ENCODE data around the gene ZNF697. TPM values are rescaled to one million over a fixed set of nuclear protein-coding genes. Genes with fewer than 3 reads are reported as not detected.
"Not testable (repeated sequence)": the region's sequence is repeated elsewhere in the genome, so short reads cannot be mapped to it uniquely, and the experiment has no call there.

The ZNF697 gene
- total and polyA plus RNA-seq, 9 donors = 3.0 to 9.1 (median 6.2) TPM

DNA sequence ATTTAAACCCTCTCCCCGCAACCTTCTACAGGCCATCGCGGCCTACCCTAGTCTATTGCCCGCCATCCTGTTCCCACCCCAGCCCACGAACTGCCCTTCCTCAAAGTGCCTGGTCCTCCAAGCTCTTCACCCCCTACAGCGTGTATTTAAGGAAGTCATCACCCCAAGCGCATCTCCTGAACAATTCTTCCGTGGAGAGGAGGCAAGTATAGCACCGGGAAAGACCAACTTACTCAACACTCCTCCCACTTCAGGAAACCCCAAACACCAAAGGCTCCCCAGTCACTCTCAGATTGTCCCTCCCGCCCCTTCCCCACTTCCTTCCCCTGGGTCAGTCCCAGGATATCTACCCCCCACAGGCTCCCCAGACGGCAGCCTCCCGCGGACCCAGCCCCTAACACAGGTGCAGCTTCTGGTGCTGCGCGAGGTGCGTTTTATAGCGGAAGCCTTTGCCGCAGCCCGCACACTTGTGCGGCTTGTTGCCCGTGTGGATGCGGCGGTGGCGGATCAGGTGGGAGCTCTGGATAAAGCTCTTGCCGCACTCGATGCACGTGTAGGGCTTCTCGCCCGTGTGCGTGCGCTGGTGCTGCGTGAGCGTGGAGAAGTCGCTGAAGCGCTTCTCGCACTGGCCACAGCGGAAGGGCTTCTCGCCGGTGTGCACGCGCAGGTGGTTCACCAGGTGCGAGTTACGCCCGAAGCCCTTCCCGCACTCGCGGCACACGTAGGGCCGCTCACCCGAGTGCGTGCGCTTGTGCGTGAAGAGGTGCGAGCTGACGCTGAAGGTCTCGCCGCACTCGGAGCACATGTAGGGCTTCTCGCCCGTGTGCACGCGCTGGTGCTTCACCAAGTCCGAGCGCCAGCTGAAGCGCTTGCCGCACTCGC is 25.5 kb downstream of the ZNF697 start:
- Histone ChIP-seq H3K27me3 (no peaks in the 10 kb centered on the region), H3K4me1 (ENCODE audit: insufficient read depth) (peaks cover 16% of the 10 kb centered on the region), H3K27ac (no peak overlapping the region), H3K4me3 (no peak overlapping the region), H3K9me3 (no peaks in the 10 kb centered on the region), H3K36me3 (no peaks in the 10 kb centered on the region)
- 97 to 98% (median 97%) methylated on average over 61 to 67 of the region's 67 CpGs for WGBS, 3 donors
- TF ChIP-seq EP300 (IDR thresholded peaks at IDR 0.05) (no peak), CTCF (IDR thresholded peaks at IDR 0.05) (no peak), POLR2A (IDR thresholded peaks at IDR 0.05) (no peak)
- DNase-seq = no peak
- intact Hi-C loops (cut with DNase I) = no loop called here

- no peak overlapping the region for H3K4me3 ChIP-seq
- H3K36me3 ChIP-seq = no peaks in the 10 kb centered on the region
- intact Hi-C loops (cut with DNase I) = no loop called here
- H3K9me3 ChIP-seq = no peaks in the 10 kb centered on the region
- DNase-seq = no peak
- 85 to 90% (median 89%) methylated on average over 4 of the region's 4 CpGs for WGBS, 3 donors
- H3K27ac ChIP-seq = no peak overlapping the region
- H3K4me1 ChIP-seq (ENCODE audit: insufficient read depth) = peaks cover 15% of the 10 kb centered on the region
- TF ChIP-seq CTCF (IDR thresholded peaks at IDR 0.05) (no peak), EP300 (IDR thresholded peaks at IDR 0.05) (no peak), POLR2A (IDR thresholded peaks at IDR 0.05) (no peak)
- H3K27me3 ChIP-seq = no peaks in the 10 kb centered on the region
Measured at GRCh38 chr1:119621705-119622104, 26.4 kb downstream of the ZNF697 start.

DNA sequence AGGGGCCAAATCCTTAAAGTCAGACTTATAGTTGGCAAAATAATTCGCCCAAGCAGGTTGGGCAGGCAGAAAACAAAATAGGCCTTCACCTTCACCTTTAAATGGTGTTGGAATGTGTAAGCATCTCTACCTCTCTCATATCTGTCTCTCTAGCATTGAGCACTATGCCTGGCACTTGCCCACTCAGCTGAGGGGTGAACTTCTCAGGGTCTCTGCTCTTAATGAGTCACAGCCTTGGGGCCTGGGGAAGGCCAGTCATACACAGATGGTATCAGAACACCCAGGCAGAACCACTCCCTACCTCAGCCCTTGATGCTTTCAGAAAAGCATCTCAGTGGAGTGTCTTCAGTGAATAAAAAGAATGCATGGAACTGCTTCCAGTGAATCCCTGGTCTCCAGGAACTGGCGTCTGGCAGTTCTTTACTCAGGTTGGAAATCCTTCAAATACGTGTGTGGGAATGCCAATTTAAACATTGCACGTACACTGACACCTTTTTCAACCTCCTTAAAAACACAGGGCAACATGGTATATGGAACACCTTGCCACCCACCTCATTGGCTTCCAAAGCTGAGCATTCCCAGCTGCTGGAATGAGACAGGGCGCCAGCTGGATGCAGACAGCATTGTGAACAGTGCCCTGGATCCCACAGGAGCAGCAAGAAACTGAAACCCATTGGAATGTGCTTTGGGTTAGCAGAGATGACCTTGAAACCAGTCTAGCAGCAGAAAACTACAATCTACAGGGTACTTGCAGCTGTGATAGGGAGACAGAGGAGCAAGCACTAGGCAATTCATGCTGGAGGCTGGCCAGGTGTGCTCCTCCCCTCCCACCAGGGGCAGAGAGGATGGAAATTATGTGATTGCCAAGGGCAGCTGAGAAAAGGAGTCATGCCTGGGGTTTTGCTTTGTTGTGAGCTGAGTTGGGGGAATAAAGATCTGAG is 30.0 kb downstream of the ZNF697 start:
- WGBS, 3 donors = 12 to 46% (median 18%) methylated on average over 5 of the region's 5 CpGs
- no peaks in the 10 kb centered on the region for H3K36me3 ChIP-seq
- TF ChIP-seq EP300 (IDR thresholded peaks at IDR 0.05) = no peak
- no peak for TF ChIP-seq CTCF (IDR thresholded peaks at IDR 0.05)
- no peak for TF ChIP-seq POLR2A (IDR thresholded peaks at IDR 0.05)
- H3K4me3 ChIP-seq = no peak overlapping the region
- no peaks in the 10 kb centered on the region for H3K9me3 ChIP-seq
- H3K27me3 ChIP-seq = no peaks in the 10 kb centered on the region
- no peak overlapping the region for H3K27ac ChIP-seq
- intact Hi-C loops (cut with DNase I) = no loop called here
- H3K4me1 ChIP-seq (ENCODE audit: insufficient read depth) = peaks cover 13% of the 10 kb centered on the region
- DNase-seq = peak; percentile 66 to 88 (median 82)

DNA sequence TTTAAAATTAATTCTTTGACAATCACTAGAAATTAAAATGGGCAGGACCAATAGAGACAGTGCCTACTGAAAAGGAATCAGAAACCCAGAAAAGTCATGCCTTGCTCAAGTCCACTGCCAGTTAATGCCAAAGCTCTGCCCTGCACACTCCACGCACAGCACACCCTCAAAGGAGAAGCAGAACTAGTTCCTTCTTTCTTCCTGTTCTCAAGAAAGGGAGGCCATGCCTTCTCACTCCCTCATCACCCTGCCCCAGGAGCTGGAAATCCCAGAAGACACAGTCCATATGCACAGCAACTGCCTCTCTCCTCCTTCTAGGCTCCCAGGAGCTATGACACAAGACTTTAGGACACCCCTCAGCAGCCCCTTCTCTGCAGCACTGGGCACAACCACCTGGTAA is 31.3 kb downstream of the ZNF697 start:
- H3K27ac ChIP-seq; H3K27me3 ChIP-seq; H3K36me3 ChIP-seq; H3K4me3 ChIP-seq; intact Hi-C loops (cut with DNase I); H3K9me3 ChIP-seq; DNase-seq: not testable (repeated sequence)
- peaks cover 13% of the 10 kb centered on the region for H3K4me1 ChIP-seq (ENCODE audit: insufficient read depth)
- 84 to 100% (median 100%) methylated on average over 1 of the region's 1 CpG for WGBS, 3 donors

DNA sequence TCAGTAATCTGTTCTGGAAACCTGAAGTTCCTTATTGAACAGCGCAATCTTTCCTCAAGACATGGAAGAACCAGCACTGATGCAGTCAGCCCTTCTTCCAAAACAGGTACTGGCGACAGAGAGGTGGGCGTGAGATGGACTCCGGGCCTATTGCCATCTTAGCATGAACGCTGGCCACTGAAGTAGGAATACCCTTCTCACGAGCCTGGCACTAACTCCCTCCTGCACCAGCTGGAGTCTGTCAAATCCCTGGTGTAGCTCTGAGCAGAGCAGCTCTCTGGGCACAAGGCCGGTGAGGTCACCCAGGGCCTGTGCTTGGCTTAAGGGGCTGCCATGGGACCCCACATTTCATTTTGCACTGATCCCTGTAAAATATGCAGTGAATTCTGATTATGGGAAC is 33.0 kb downstream of the ZNF697 start:
- intact Hi-C loops (cut with DNase I); H3K9me3 ChIP-seq; DNase-seq; H3K4me3 ChIP-seq; H3K27ac ChIP-seq; H3K27me3 ChIP-seq; H3K36me3 ChIP-seq: not testable (repeated sequence)
- WGBS, 3 donors = 72 to 80% (median 78%) methylated on average over 7 of the region's 7 CpGs
- peaks cover 13% of the 10 kb centered on the region for H3K4me1 ChIP-seq (ENCODE audit: insufficient read depth)
